Esophagus mucosa (tissue), 1 donor: ENCODE results near the gene CXCL13. TPM values are rescaled to one million over a fixed set of nuclear protein-coding genes. Genes with fewer than 3 reads are reported as not detected.
"Not testable (repeated sequence)": the region's sequence is repeated elsewhere in the genome, so short reads cannot be mapped to it uniquely, and the experiment has no call there.

Source experiments
- ATAC-seq: fragments of 200-7000 bp; cut with Tn5 transposase; one replicate; pipeline ENCODE4 v1.9.1; 2020
- total RNA-seq: library from RNA; stranded (reverse); gene quantifications from one replicate; pipeline ENCODE4 v1.2.4, GENCODE V29; 2023
- donor health status: DM: yes; HTN: yes; CAD: no.

The CXCL13 gene
- total RNA-seq, 1 donor from 2014 or later: 9.0 TPM

DNA sequence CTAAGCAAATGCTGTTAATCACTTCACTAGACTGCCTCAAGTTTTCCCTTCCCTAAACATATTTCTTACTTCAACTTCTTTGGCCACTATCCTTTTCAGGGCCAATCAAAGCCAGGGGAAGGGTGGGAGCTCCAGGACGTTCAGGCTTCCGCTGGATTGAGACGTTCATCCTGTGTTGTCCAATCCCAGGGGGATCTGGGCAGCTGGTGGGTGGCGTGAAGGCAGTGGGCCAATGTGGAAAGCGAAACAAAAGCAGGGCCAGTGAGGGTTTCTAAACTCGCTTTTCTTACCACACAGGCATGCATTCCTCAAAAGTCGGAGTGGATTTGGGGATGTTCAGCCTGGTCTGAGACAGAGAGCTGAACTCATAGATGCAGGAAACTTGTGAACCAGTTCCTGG, 7.6 kb downstream of the CXCL13 start:
- ATAC-seq: no peak

- ATAC-seq: no peak
Measured at GRCh38 chr4:77615153-77615552, 9.5 kb downstream of the CXCL13 start.

GRCh38 chr4:77617203-77617602, 11.6 kb downstream of the CXCL13 start:
- peak; percentile 75 for ATAC-seq

GRCh38 chr4:77618383-77619241, 13.0 kb downstream of the CXCL13 start:
- peak; percentile 90 for ATAC-seq

GRCh38 chr4:77619408-77619807, 13.8 kb downstream of the CXCL13 start:
- no peak for ATAC-seq

DNA sequence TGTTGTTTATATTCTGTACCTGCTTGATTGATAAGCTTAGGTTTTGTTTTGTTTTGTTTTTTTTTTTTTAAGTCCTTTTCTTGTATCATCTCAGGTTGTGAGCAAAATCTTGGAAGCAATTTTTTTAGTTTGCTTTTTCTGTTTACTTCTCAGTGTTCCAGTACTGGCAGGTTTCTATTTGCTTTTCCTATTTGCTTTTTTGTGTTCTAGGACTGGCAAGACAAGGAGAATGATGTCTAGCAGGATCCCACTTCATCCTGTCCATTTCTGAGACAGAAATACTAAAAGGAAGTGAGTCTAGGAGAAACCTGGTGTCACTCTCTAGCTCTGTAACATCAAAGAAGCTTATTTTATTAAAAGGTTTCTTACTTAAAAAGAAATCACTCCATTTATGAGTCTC, 15.6 kb downstream of the CXCL13 start:
- no peak for ATAC-seq

- no peak for ATAC-seq
Measured at GRCh38 chr4:77623091-77623490, 17.5 kb downstream of the CXCL13 start.

- ATAC-seq: peak; percentile 37
Measured at GRCh38 chr4:77624213-77624612, 18.6 kb downstream of the CXCL13 start.

DNA sequence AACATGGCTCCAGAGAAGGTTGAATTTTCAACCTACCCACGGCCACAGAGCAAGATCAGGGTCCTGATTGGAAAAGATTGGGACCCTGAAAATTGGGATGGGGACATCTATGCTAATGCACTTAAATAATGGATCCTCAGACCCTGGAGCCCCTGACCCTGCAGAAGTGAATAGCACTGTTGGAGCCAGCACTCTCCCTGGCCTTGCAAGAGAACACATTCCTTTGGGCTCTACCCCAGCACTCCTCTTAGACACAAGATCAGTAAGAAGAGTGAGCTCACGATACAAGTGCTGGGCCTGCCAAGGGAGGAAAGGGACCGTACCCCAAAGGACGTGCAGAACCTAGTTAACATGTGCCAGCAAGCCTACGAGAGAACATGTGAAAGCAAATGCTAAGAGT, 19.9 kb downstream of the CXCL13 start:
- peak; percentile 13 for ATAC-seq

- ATAC-seq: no peak
Measured at GRCh38 chr4:77629885-77630284, 24.3 kb downstream of the CXCL13 start.

GRCh38 chr4:77631276-77631675, 25.7 kb downstream of the CXCL13 start:
- ATAC-seq: no peak

DNA sequence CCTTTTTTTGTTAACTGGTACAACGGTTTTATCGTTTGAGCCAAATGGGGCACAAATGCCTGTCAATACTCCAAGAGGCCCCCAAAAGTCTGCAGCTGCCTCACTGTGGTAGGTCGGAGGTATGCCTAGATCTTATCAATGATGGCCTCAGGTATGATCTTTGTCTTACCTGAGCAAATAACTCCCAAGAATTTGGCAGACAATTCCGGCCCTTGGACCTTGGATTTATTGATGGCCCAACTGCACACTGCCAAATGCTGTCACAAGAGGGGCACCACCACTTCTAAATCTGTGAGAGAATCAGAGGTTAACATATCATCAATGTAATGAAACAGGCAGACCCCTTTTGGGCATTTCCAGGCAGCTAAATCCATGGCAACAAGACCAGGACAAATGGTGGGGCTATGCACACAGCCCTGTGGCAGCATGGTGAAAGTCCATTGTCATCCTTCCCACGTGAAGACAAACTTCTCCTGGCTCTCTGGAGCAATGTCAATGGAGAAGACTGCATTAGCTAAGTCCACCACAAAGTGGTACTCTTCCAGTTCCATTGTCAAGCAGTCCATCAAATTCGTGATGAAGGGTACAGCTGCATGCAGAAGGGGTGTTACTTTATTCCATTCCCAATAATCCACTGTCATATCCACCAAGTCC, 28.6 kb downstream of the CXCL13 start:
- ATAC-seq: no peak

DNA sequence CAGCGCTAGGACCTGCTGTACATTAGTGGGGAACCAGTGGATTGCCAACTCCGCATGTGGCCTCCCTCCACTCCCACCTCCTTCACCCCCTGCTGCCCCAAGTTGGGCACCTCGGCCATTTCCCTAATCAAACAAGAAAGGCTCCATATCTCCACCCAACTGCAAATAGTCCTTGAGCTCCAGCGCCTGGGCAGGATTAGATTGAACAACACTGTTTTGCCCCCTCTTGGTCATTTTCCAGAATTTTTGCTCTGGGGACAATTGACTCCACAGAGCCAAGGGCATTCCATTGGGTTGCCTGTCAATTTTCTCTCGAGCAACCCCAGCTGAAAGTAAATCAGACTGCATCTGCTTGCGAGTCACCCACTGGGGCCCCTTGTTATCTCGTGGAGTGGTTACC, 29.6 kb downstream of the CXCL13 start:
- no peak for ATAC-seq

DNA sequence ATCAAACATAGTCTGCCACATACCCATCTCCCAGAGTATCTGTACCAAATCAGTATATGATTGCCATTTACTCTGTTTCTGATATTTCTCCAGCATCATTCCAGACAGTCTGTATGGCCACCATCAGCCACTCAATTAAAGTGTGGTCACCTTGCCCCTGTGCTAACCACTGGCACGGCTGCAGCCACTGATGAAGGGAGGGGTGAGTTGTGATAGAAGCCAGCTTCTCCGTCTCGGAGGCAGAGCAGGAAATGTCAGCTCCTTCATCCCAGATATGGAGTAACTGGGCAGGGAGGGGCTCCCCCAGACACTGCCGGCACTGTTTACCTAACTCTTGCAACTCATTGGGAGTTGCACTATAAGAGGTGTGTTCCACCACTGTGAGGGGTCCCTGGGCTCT, 30.3 kb downstream of the CXCL13 start:
- ATAC-seq: no peak

DNA sequence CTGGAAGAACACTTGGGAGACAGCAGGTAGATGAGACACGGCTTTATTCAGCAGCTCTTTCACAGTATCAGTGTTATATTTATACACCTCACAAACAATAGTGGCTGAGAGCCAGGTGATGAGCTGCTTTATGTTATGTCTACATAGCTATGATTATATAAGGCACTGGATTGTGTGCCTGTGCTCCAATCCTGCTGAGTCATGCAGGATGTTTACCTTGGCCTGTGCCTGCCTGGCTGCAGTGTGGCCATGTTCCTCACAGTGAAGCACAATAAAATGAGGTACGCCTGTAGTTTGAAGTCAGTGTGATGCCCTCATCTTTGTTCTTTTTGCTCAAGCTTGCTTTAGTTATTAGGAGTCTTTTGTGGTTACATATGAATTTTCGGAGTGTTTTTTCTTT, 31.3 kb downstream of the CXCL13 start:
- ATAC-seq: peak; percentile 97

DNA sequence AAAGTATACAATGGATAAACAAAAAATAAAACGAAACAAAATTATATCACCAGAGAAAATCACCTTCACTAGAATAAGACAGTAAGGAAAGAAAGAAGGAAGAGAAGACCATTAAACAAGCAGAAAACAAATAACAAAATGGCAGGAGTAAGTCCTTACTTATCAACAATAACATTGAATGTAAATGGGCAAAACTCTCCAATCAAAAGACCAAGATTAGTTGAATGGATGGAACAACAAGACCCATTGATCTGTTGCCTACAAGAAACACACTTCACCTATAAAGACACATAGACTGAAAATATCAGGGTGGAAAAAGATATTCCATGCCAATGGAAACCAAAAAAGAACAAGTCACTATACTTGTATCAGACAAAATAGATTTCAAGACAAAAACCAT, 38.4 kb downstream of the CXCL13 start:
- ATAC-seq: not testable (repeated sequence)

DNA sequence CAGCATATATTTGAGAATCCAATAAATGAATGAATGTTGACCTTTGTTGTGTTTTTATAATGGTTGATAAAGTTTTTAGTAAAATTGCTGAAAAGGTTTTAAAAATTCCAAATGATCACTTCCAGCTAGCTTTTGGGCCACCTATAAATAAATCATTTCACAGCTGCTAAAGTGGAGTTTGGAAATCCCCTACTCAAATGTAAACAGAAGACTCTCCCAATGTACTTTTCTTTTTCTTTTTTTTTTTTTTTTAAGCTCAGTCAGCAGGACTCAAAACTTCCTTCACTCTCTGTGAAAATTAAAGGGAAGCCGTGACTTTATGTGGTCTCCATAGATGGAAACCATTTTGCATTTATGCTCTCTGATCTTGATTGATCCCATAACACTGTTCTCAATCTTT, 45.2 kb downstream of the CXCL13 start:
- ATAC-seq: no peak

DNA sequence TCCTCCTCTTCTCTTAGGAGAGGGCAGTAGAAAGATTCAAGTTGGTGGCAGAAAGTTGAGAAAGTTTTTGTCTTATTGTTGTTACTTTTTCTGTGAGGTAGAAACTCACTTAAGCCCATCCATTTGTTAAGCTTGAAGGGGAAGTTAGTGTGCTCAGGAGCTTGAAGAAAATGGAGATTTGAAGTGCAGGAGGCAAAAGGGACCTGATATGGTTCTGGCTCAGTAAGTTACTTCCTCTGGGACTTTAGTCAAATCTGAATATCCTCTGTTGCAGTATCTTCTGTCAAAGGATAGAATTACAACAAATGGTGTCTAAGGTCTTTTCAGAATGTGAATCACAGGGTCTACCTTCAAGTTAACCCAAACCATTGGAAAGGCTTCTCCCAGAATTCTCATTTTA, 46.2 kb downstream of the CXCL13 start:
- ATAC-seq: no peak

DNA sequence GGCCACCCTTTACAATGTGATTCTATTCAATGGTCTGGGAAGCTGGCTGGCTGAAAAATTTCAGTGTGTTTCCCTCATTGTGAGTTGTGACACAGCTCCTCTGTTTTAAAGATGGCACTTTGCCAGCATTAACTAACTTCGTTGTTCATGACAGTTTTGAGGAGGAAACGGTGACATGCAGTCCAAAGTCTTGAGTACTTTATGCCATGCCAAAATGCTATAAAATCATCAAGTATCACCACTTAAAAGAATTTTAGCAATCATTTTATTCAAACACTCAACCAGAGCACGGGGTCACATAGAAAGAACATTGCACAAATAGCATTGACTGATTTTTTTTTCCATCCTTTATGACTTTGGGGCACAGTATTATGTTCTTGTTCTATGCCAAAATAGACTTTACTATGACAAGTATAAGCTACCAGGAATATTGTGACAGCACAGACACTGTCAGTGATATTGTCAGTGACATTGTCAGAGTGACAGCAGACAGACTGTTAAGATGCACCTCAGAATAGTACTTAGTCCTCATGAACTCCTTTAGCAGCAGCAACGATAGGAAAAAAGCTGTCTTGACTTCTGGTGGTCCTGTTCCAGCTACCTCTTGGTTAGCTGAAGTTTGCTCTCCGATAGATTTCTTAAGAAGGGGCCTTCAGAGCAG, 46.7 kb downstream of the CXCL13 start:
- no peak for ATAC-seq

DNA sequence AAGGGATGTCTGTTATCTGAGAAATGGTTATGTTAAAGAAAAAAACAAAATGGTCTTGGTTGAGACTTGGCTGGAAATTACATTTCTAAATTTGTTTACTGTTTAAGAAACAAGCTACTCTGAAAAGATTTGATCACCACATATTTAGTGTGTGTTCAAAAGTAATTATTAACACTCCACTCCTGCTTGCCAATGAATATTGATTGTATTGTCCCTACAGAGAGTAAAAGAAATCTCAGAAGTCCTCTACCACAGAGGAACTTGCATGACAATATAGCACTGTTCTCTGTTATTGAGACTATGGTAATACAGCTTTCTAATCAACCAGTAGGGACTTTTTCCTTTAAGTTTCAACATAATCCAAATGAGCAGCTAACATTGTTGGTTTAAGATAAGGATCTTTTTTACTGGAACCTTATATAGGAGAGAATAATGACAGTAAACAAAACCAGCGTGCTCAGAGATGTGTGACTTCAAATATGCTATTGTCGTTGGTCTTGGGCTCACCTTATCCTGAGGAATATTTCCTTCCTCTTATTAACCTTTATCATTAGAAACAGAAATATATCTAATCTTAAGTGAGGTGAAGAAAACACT, 47.6 kb downstream of the CXCL13 start:
- no peak for ATAC-seq

GRCh38 chr4:77660318-77660717, 54.7 kb downstream of the CXCL13 start:
- ATAC-seq: not testable (repeated sequence)
